Measurements from ENCODE around the gene CACNA2D1.

Gene CACNA2D1

GRCh38 chr7:82071468-82071867 is 372.1 kb downstream of the CACNA2D1 start:
- no peak for DNase-seq (ENCODE audit: low read depth, low spot score)
- TF ChIP-seq CTCF (IDR thresholded peaks at IDR 0.05; ENCODE audit: low read depth, low read length), result no peak
- in situ Hi-C loops (cut with HindIII; ENCODE audit: low sequenced_read_pairs), result no loop called here
- H3K4me3 ChIP-seq (ENCODE audit: low read depth, low read length), result no peak overlapping the region

- H3K4me3 ChIP-seq (ENCODE audit: low read depth, low read length), result no peak overlapping the region
- DNase-seq (ENCODE audit: low read depth, low spot score), result no peak
- in situ Hi-C loops (cut with HindIII; ENCODE audit: low sequenced_read_pairs), result no loop called here
- no peak for TF ChIP-seq CTCF (IDR thresholded peaks at IDR 0.05; ENCODE audit: low read depth, low read length)
Measured at GRCh38 chr7:82067628-82068264, 375.8 kb downstream of the CACNA2D1 start.

- TF ChIP-seq CTCF (IDR thresholded peaks at IDR 0.05; ENCODE audit: low read depth, low read length), result no peak
- no peak overlapping the region for H3K4me3 ChIP-seq (ENCODE audit: low read depth, low read length)
- in situ Hi-C loops (cut with HindIII; ENCODE audit: low sequenced_read_pairs), result no loop called here
- no peak for DNase-seq (ENCODE audit: low read depth, low spot score)
Measured at GRCh38 chr7:82057476-82057875, 386.1 kb downstream of the CACNA2D1 start.

GRCh38 chr7:82056282-82056681 is 387.3 kb downstream of the CACNA2D1 start:
- in situ Hi-C loops (cut with HindIII; ENCODE audit: low sequenced_read_pairs), result no loop called here
- DNase-seq (ENCODE audit: low read depth, low spot score), result no peak
- no peak overlapping the region for H3K4me3 ChIP-seq (ENCODE audit: low read depth, low read length)
- no peak for TF ChIP-seq CTCF (IDR thresholded peaks at IDR 0.05; ENCODE audit: low read depth, low read length)

GRCh38 chr7:82054544-82054943 is 389.0 kb downstream of the CACNA2D1 start:
- no peak for DNase-seq (ENCODE audit: low read depth, low spot score)
- in situ Hi-C loops (cut with HindIII; ENCODE audit: low sequenced_read_pairs), result no loop called here
- no peak for TF ChIP-seq CTCF (IDR thresholded peaks at IDR 0.05; ENCODE audit: low read depth, low read length)
- no peak overlapping the region for H3K4me3 ChIP-seq (ENCODE audit: low read depth, low read length)

GRCh38 chr7:82053453-82054032 is 390.0 kb downstream of the CACNA2D1 start:
- H3K4me3 ChIP-seq (ENCODE audit: low read depth, low read length), result no peak overlapping the region
- in situ Hi-C loops (cut with HindIII; ENCODE audit: low sequenced_read_pairs), result no loop called here
- no peak for TF ChIP-seq CTCF (IDR thresholded peaks at IDR 0.05; ENCODE audit: low read depth, low read length)
- DNase-seq (ENCODE audit: low read depth, low spot score), result no peak

All from astrocyte of the spinal cord (primary cell).